HG03097 (cell line): ENCODE data around the gene OGA.

Experiments used
- ATAC-seq: cut with Tn5 transposase; IDR thresholded peaks from one replicate; pipeline ENCODE4 v1.9.1; 2021; ENCODE audit not compliant: unreplicated experiment, low FRiP score

The OGA gene

GRCh38 chr10:101762736-101763135 lies 55.5 kb downstream of the OGA start:
- no peak for ATAC-seq

- ATAC-seq: no peak
Measured at GRCh38 chr10:101761226-101761625, 57.0 kb downstream of the OGA start.

DNA sequence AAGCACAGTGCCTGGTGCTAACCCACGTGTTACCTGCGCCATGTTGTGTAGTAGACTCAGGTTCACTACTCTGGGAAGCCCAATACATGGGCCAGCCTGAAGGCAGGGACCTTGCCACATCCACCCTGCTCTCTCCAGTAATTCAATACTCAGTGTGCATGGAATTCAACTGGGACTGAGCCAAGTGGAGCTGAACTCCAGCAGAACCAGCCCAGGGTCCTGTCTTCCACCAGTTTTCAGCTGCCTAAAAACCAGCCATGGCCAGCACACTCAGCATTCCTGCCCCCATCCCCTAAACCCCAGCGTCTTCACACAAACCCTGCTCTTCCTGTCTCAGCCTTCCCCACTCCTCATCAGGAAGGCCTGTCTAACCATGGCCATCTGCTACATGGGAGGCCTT lies 57.7 kb downstream of the OGA start:
- no peak for ATAC-seq

DNA sequence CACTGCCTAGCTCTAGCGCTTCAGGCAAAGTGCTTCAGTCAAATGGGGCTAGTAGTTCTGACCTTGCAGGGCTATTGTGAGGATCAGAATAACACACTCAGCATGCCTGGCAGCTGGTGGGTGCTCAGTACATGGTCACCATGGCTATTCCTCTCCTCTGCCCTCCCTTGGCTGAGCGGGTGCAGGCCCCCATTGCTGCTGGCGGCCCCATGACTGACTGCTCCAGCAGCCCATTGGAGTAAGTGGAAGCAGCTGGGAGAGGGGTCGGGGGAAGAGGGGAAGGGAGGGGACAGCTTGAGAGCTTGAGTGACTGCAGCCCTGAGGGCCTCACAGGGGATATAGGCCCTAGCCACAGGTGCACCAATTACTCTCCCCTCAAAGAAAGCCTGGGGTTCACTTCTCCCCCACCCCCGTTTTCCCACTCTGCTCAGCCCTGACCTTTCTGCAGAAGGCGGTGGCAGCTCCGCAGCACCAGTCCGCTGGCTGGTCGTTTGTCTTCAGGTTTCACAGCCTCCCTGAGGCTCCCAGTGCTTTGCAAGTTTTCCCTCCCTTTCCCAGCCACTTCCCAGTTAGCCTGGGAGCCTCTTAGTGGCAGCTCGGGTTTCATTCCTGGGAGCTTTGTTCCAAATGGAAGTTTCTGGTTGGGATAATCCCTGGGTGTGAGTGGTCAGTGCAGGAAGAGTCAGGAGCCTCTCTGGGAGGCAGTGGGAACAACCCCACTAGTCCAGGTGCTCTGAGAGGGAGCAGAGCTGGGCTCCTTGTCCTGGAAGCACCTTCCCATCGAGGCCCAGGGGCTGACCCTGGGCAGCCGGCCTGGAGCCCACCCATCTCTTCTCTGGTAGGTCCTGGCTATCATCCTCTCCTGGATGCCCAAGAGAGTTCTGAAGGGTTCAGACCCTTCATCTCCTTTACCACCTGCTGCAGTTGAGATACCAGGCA lies 58.7 kb downstream of the OGA start:
- ATAC-seq: no peak

DNA sequence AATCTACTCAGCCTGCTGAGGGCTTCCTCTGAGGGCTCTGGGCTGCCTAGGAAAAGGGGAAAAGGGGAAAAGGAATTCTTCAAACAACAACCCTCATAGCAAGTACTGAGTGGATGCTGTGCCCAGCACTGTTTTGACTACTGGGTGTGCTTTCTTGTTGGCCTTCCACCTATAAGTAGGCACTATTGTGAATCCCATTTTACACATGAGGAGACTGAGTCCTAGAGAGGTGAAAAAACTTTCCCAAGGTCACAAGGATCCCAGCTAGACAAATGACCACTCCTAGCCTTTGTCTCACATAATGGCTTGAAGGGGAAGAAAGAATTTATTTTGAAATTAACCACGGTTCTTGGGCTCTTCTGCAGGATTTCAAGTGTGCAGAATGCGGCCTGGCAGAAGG lies 59.4 kb downstream of the OGA start:
- no peak for ATAC-seq

- no peak for ATAC-seq
Measured at GRCh38 chr10:101752241-101752640, 66.0 kb downstream of the OGA start.

DNA sequence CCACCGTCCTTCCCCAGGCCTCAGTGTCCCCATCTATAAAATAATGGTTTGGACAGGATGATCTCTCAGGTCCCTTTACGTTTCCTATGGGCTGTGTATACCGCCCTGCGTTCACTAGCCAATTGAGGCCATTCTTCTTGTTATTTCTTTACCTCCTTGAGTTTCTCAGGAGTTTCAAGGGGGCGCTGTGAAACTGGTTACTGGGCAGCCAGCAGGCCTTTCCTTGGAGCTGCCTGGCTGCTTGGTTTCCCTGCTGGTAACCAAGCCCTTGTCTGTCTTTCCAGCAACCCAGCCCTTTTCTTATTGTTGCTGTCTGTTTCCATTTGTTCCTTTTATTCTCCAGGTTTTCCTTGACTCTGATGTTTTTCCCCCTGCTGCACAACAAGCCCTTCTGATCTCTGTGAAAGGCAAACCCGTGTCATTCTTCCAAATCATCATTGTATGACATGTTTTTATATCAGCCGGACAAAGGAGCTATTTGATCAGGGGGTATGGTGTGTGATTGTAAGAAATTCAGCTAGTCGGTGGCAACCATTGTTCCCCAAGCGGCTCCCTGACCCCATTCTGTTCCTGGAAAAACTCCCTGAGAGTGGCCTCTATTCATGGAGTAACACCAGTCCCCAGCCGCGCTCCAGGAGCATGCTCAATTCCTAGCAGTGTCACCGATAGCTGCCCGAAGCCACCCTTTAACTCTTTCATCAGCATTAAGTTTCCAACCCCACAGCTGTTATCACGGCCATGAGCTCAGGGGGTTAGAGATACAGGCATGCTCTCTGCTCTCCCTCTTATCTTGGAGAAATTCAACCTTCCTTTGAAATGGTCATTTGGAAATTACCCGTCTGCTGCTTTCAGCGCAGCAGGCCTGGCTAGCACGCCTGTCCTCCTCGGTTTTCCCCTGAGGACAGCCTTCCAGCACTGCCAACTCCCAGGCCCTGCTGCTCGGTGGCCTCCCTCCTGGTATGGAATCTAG lies 68.9 kb downstream of the OGA start:
- ATAC-seq: no peak

DNA sequence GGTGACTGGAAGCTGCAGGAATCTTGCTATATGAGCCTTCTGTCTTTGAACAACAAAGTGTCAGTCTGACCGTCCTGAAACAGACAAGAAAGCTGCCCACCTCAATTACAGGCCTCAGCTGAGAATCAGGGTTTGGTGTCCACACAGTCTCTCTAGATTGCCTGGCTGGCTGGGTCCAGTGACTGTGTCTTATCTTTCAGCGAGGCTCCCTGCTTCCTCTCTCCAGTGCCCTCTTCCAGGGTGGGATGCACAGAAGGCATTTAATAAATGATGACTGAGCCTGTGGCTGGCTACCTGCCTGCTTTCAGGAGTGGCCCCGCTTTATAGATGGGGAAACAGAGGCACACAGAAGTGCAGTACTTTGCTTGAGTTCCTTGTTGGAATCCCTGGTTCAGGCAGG lies 69.7 kb downstream of the OGA start:
- ATAC-seq: no peak

DNA sequence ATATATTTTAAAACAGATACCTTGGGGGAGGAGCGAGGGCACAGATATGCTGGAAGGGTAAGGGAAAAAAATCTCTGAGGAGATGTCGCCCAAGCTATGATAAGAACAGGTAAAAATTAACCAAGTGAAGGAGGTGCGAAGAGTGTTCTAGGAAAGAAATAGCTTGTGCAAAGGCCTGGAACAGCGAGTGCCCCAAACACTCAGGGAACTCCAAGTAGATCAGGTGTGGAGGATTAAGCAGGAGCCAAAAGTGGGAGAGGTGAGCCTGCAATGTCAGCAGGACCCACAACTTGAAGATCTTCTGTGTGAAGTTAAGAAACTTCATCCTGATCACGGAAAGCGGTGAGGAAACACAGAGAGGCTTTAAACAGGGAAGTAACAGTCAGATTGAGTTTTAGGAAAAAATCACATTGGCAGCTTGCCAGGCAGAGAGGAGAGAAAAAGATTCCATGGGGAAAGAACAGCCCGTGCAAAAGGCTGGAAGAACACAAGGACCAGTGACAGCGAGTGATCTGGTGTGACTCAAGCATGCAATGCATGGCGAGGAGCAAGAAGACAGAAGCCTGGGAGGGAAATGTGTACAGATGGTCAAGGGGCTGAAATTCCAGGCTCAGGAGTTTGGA lies 73.1 kb downstream of the OGA start:
- ATAC-seq: no peak

GRCh38 chr10:101744267-101744666 lies 74.0 kb downstream of the OGA start:
- ATAC-seq: no peak

GRCh38 chr10:101741938-101742337 lies 76.3 kb downstream of the OGA start:
- ATAC-seq: no peak

- ATAC-seq: no peak
Measured at GRCh38 chr10:101736666-101737065, 81.6 kb downstream of the OGA start.
